ENCODE results near the gene CDON. TPM values are rescaled to one million over a fixed set of nuclear protein-coding genes. Genes with fewer than 3 reads are reported as not detected.

The CDON gene
- total RNA-seq, 6 donors from 2014 or later = 4.0 to 24.2 (median 13.5) TPM

DNA sequence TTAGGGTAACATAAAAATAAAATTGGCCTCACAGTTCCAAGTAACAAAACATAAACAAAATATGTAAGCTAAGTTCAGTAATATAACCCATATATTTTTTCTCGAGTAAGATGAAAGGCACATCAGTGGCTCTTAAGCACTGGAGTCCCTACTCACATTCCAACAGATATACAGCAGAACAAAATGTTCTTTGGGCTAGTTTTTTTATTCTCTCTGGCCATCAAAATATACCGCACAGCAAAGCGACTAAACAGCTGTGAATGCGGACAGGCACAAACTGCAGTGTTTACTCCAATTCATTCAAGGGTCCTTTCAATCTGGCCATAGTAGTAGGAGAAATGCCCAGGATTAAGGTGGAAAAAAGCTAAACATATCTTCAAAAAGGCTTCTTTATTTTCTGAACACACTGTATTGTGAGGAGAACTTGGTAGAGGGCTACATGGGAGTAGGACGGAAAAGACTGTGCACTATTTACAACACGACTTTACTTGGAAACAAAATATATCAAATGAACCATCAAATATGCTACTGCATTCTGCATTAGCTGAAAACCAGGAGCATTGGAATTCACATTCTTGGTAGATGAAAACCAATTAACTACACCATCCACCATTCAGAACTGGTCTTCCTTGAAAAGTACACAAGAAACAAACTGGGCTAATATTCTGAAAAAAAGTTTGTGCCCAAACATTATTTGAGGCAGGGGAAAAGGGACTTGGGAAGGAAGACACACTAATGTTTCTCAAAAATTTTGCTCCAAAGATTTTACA is 4.4 kb downstream of the CDON start:
- no peak overlapping the region for H3K4me3 ChIP-seq
- TF ChIP-seq POLR2A (IDR thresholded peaks at IDR 0.05) = no peak
- no peak for TF ChIP-seq CTCF (IDR thresholded peaks at IDR 0.05)
- TF ChIP-seq EP300 (IDR thresholded peaks at IDR 0.05) = no peak
- TF ChIP-seq POLR2AphosphoS5 (IDR thresholded peaks at IDR 0.05) = no peak
- WGBS, 2 donors = 85 to 89% methylated on average over 6 of the region's 6 CpGs

GRCh38 chr11:126054882-126055281 is 7.8 kb downstream of the CDON start:
- Histone ChIP-seq H3K27ac (no peak overlapping the region), H3K27me3 (no peaks in the 10 kb centered on the region), H3K4me3 (no peak overlapping the region), H3K9me3 (no peaks in the 10 kb centered on the region), H3K4me1 (no peaks in the 10 kb centered on the region), H3K36me3 (no peaks in the 10 kb centered on the region)
- WGBS, 2 donors = 95 to 98% methylated on average over 5 of the region's 5 CpGs
- TF ChIP-seq POLR2AphosphoS5 (IDR thresholded peaks at IDR 0.05) (no peak), CTCF (IDR thresholded peaks at IDR 0.05) (no peak), EP300 (IDR thresholded peaks at IDR 0.05) (no peak), POLR2A (IDR thresholded peaks at IDR 0.05) (no peak)
- DNase-seq (no peak), ATAC-seq (ENCODE audit: low FRiP score in 2 of 2) (no peak)

More for the DNA sequence above, 4.4 kb downstream of the CDON start:
- Histone ChIP-seq H3K27ac (no peak overlapping the region), H3K36me3 (no peaks in the 10 kb centered on the region), H3K4me1 (peaks cover 6 to 28% (median 14%) of the 10 kb centered on the region in 4 donors), H3K9me3 (no peaks in the 10 kb centered on the region), H3K27me3 (peaks cover 0 to 8% (median 0%) of the 10 kb centered on the region in 4 donors)
- ATAC-seq (ENCODE audit: low FRiP score in 2 of 2) (no peak), DNase-seq (no peak)

GRCh38 chr11:126054408-126054807 is 8.3 kb downstream of the CDON start:
- 84 to 87% methylated on average over 5 of the region's 5 CpGs for WGBS, 2 donors
- no peaks in the 10 kb centered on the region for H3K27me3 ChIP-seq
- DNase-seq (no peak), ATAC-seq (ENCODE audit: low FRiP score in 2 of 2) (peak in 1 of 2 donors; percentile 66)
- no peaks in the 10 kb centered on the region for H3K9me3 ChIP-seq
- no peak for TF ChIP-seq POLR2A (IDR thresholded peaks at IDR 0.05)
- no peak for TF ChIP-seq EP300 (IDR thresholded peaks at IDR 0.05)
- TF ChIP-seq CTCF (IDR thresholded peaks at IDR 0.05) = no peak
- TF ChIP-seq POLR2AphosphoS5 (IDR thresholded peaks at IDR 0.05) = no peak
- H3K27ac ChIP-seq = no peak overlapping the region
- H3K36me3 ChIP-seq = no peaks in the 10 kb centered on the region
- H3K4me3 ChIP-seq = no peak overlapping the region
- no peaks in the 10 kb centered on the region for H3K4me1 ChIP-seq

DNA sequence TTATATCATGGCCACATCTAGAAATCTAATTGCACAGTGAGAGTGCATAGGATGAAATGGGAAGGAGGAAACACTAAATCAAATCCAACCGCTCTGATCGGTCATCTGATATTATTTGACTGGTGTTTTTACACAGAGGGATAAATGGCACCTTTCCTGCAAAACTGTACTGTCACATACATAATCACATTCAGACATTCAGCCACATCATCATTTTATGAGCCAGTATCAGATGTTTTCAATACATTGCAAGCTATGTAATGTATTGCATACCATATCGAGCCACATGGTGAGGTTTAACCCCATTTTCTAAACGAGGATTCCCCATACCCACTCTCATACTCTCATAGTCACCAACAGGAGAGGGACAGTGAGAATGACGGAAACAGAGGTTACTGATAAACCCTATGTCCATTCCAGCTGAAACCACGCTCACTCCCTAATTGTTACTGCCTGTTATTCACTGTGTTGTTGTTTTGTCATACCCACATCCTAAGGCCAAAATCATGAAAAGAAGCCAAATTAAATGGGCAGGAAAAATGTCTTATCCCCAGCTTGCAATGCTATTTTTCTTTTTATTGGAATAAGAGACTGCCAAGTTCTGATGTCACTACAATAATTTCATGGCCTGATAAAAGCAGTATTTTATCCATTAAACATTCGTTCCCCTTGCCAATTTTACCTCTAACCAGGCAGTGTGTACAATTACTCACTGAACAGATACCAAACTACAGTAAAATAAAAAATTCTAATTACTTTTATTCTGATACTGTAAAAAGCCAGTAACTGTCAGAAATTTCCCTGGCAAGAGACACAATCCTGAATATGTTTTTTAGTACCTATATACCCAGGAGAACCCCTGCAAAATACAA is 9.0 kb downstream of the CDON start:
- Histone ChIP-seq H3K4me1 (no peaks in the 10 kb centered on the region), H3K27me3 (no peaks in the 10 kb centered on the region), H3K4me3 (no peak overlapping the region), H3K9me3 (no peaks in the 10 kb centered on the region), H3K36me3 (no peaks in the 10 kb centered on the region), H3K27ac (no peak overlapping the region)
- DNase-seq (no peak), ATAC-seq (ENCODE audit: low FRiP score in 2 of 2) (no peak)
- TF ChIP-seq POLR2A (IDR thresholded peaks at IDR 0.05) (no peak), CTCF (IDR thresholded peaks at IDR 0.05) (no peak), POLR2AphosphoS5 (IDR thresholded peaks at IDR 0.05) (no peak), EP300 (IDR thresholded peaks at IDR 0.05) (no peak)
- WGBS, 2 donors = 80 to 82% methylated on average over 7 of the region's 7 CpGs
